Liver (tissue), 9 donors: ENCODE data around the gene INPP5A. TPM values are rescaled to one million over a fixed set of nuclear protein-coding genes. Genes with fewer than 3 reads are reported as not detected.

Experiments
- DNase-seq: peaks from one replicate; pipeline ENCODE4 v3.0.0-alpha.2; 2017; ENCODE audit warnings: low spot score
- H3K27ac ChIP-seq, 2 donors: one replicate each; pipeline ENCODE4 v1.7.0; 2013; ENCODE audit warnings: inconsistent platforms in 2 of 2, low read length in 2 of 2, control low read depth in 1 of 2, low read depth in 1 of 2, mild to moderate bottlenecking in 1 of 2
- H3K27me3 ChIP-seq, 4 donors: one replicate each; pipeline versions ENCODE4 v1.6.1 to v1.7.0; 2013; ENCODE audit warnings: low read length in 3 of 4, inconsistent platforms in 1 of 4, mild to moderate bottlenecking in 1 of 4, moderate library complexity in 1 of 4; ENCODE audit not compliant: control insufficient read depth in 4 of 4, insufficient read depth in 4 of 4
- H3K36me3 ChIP-seq, 4 donors: one replicate each; pipeline versions ENCODE4 v1.6.1 to v1.7.0; 2013; ENCODE audit warnings: low read length in 3 of 4, mild to moderate bottlenecking in 3 of 4, low read depth in 1 of 4, moderate library complexity in 1 of 4; ENCODE audit not compliant: control insufficient read depth in 4 of 4, insufficient read depth in 3 of 4
- H3K4me1 ChIP-seq, 4 donors: one replicate each; pipeline versions ENCODE4 v1.6.1 to v1.7.0; 2013; ENCODE audit warnings: low read length in 3 of 4, mild to moderate bottlenecking in 3 of 4, moderate library complexity in 1 of 4; ENCODE audit not compliant: control insufficient read depth in 4 of 4, insufficient read depth in 4 of 4
- H3K4me3 ChIP-seq, 3 donors: one replicate each; pipeline versions ENCODE4 v1.6.1 to v1.7.0; 2013; ENCODE audit warnings: low read length in 3 of 3, control low read depth in 1 of 3, low read depth in 1 of 3, mild to moderate bottlenecking in 1 of 3
- H3K9ac ChIP-seq, 2 donors: one replicate each; pipeline ENCODE4 v1.7.0; 2013; ENCODE audit warnings: low read length in 2 of 2, mild to moderate bottlenecking in 2 of 2, moderate library complexity in 2 of 2, control low read depth in 1 of 2, low read depth in 1 of 2
- H3K9me3 ChIP-seq, 4 donors: one replicate each; pipeline versions ENCODE4 v1.6.1 to v1.7.0; 2013; ENCODE audit warnings: low read length in 3 of 4; ENCODE audit not compliant: control insufficient read depth in 4 of 4
- EGR1 ChIP-seq, 2 donors: IDR thresholded peaks; 2 replicates each; pipeline ENCODE4 v1.6.1; 2016 to 2018; ENCODE audit warnings: antibody characterized with exemption in 2 of 2, low read depth in 2 of 2
- FOXA1 ChIP-seq: IDR thresholded peaks from 2 replicates; pipeline ENCODE4 v1.6.1; 2016; ENCODE audit warnings: antibody characterized with exemption
- FOXA2 ChIP-seq: IDR thresholded peaks from 2 replicates; pipeline ENCODE4 v1.6.1; 2016; ENCODE audit warnings: antibody characterized with exemption
- GABPA ChIP-seq, 2 donors: IDR thresholded peaks in 1 of 2; conservative IDR thresholded peaks in 1 of 2; 2 replicates each; pipeline ENCODE4 v1.6.1; 2016; ENCODE audit warnings: antibody characterized with exemption in 2 of 2, mild to moderate bottlenecking in 1 of 2, moderate library complexity in 1 of 2
- HNF4A ChIP-seq, 2 donors: conservative IDR thresholded peaks; 2 replicates each; pipeline ENCODE4 v1.6.1; 2016; ENCODE audit warnings: antibody characterized with exemption in 2 of 2, mild to moderate bottlenecking in 2 of 2
- HNF4G ChIP-seq: IDR thresholded peaks from 2 replicates; pipeline ENCODE4 v1.6.1; 2016; ENCODE audit warnings: antibody characterized with exemption
- JUND ChIP-seq, 2 donors: IDR thresholded peaks; 2 replicates each; pipeline ENCODE4 v1.6.1; 2016; ENCODE audit warnings: antibody characterized with exemption in 2 of 2
- NR2F2 ChIP-seq: IDR thresholded peaks from 2 replicates; pipeline ENCODE4 v1.6.1; 2016; ENCODE audit warnings: antibody characterized with exemption
- RAD21 ChIP-seq, 2 donors: IDR thresholded peaks; 2 replicates each; pipeline ENCODE4 v1.6.1; 2016; ENCODE audit warnings: antibody characterized with exemption in 2 of 2, mild to moderate bottlenecking in 2 of 2
- RXRA ChIP-seq, 2 donors: IDR thresholded peaks; 2 replicates each; pipeline ENCODE4 v1.6.1; 2017 to 2018; ENCODE audit warnings: antibody characterized with exemption in 2 of 2, mild to moderate bottlenecking in 1 of 2
- SP1 ChIP-seq: IDR thresholded peaks from 2 replicates; pipeline ENCODE4 v1.6.1; 2018; ENCODE audit warnings: antibody characterized with exemption, mild to moderate bottlenecking
- YY1 ChIP-seq: IDR thresholded peaks from 2 replicates; pipeline ENCODE4 v1.6.1; 2016; ENCODE audit warnings: antibody characterized with exemption, mild to moderate bottlenecking
- WGBS: extraction: QIAGEN DNeasy Blood & Tissue Kit; methylation state at CpG from one replicate; pipeline ENCODE4 v1.1.7; 2013; 5-methylcytosine and 5-hydroxymethylcytosine counted together
- polyA plus RNA-seq, 2 donors: library from polyadenylated mRNA; stranded (reverse) in 1 of 2; unstranded in 1 of 2; fragments of 200-250 nt in 1 of 2; fragments of >200 nt in 1 of 2; fragmentation: Nextera tagmentation in 1 of 2; extraction: Ambion mirVana in 1 of 2; gene quantifications; one replicate each; pipeline versions ENCODE4 v1.2.1 to v1.2.3, GENCODE V29; 2013 to 2015
- total RNA-seq, 2 donors: library from RNA; depleted of rRNA; stranded (reverse); fragments of >200 nt; gene quantifications; one replicate each; pipeline ENCODE4 v1.2.3, GENCODE V29; 2014
- donor health status: healthy.
- donor health status: healthy.
- donor health status: healthy.
- donor health status: healthy.
- donor health status: healthy.

The INPP5A gene
- total and polyA plus RNA-seq, 4 donors, result 4.3 to 26.5 (median 10.9) TPM

DNA sequence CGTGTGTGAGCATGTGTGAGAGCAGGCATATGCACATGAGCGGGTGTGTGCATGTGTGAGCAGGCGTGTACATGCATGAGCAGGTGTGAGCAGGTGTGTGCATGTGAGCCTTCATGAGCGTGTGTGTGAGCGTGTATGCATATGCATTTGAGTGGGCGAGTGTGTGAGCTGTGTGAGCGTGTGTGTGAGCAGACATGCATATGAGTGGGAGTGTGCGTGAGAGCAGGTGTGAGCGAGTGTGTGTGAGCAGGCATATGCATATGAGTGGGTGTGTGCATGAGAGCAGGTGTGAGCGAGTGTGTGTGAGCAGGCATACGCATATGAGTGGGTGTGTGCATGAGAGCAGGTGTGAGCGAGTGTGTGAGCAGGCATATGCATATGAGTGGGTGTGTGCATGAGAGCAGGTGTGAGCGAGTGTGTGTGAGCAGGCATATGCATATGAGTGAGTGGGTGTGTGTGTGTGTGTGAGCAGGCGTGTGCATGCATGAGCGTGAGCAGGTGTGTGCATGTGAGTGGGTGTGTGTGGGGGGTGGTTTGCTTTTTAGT is 217.7 kb downstream of the INPP5A start:
- no peak overlapping the region for H3K4me3 ChIP-seq
- H3K27me3 ChIP-seq, result no peaks in the 10 kb centered on the region
- no peak overlapping the region for H3K9ac ChIP-seq
- 97% methylated on average over 15 of the region's 15 CpGs for WGBS
- no peak overlapping the region for H3K27ac ChIP-seq
- peaks cover 2 to 44% (median 7%) of the 10 kb centered on the region in 4 donors for H3K36me3 ChIP-seq
- DNase-seq, result no peak
- H3K4me1 ChIP-seq, result no peaks in the 10 kb centered on the region
- TF ChIP-seq FOXA1 (no peak), RXRA (IDR thresholded peaks at IDR 0.05) (no peak), HNF4G (no peak), EGR1 (IDR thresholded peaks at IDR 0.05; ENCODE audit: low read depth in 2 of 2) (no peak), GABPA (IDR thresholded peaks at IDR 0.05 in 1 of 2, conservative IDR thresholded peaks at IDR 0.05 in 1 of 2) (no peak), FOXA2 (no peak), HNF4A (conservative IDR thresholded peaks at IDR 0.05) (no peak), YY1 (no peak)
- H3K9me3 ChIP-seq, result no peaks in the 10 kb centered on the region

GRCh38 chr10:132756591-132756990 is 219.0 kb downstream of the INPP5A start:
- no peak for DNase-seq
- TF ChIP-seq NR2F2 (no peak), FOXA2 (no peak), FOXA1 (no peak), RXRA (IDR thresholded peaks at IDR 0.05) (no peak), SP1 (no peak), JUND (IDR thresholded peaks at IDR 0.05) (no peak)
- H3K27me3 ChIP-seq, result no peaks in the 10 kb centered on the region
- H3K27ac ChIP-seq, result no peak overlapping the region
- no peak overlapping the region for H3K9ac ChIP-seq
- peaks cover 0 to 38% (median 7%) of the 10 kb centered on the region in 4 donors for H3K36me3 ChIP-seq
- WGBS, result 97% methylated on average over 14 of the region's 14 CpGs
- H3K4me1 ChIP-seq, result no peaks in the 10 kb centered on the region
- H3K4me3 ChIP-seq, result no peak overlapping the region
- H3K9me3 ChIP-seq, result no peaks in the 10 kb centered on the region

GRCh38 chr10:132757171-132757570 is 219.6 kb downstream of the INPP5A start:
- H3K36me3 ChIP-seq, result peaks cover 0 to 38% (median 7%) of the 10 kb centered on the region in 4 donors
- 98% methylated on average over 27 of the region's 27 CpGs for WGBS

DNA sequence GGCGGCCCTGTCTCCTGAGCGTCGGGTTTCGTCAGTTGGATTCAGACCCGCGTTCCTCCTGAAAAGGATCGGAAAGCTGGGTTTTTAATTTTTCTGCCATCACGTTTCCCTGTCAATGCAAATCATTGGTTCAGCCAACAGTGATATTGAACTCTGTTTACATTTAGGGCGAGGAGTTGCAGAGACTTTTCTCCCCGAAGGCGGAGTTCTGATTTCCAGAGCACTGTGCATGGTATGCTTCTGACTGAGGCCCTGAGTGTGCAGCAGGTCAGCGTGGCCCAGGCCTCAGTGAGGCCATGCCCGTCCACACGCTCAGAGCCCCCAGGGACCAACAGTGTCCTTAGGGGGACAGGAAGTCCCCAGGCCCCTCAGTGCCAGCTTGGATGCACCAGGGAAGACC is 221.3 kb downstream of the INPP5A start:
- Histone ChIP-seq H3K9me3 (no peaks in the 10 kb centered on the region), H3K27me3 (no peaks in the 10 kb centered on the region), H3K9ac (no peak overlapping the region), H3K27ac (no peak overlapping the region), H3K36me3 (peaks cover 0 to 29% (median 5%) of the 10 kb centered on the region in 4 donors), H3K4me3 (no peak overlapping the region), H3K4me1 (no peaks in the 10 kb centered on the region)
- no peak for DNase-seq
- TF ChIP-seq FOXA1, result no peak
- TF ChIP-seq HNF4G, result no peak
- TF ChIP-seq RAD21 (IDR thresholded peaks at IDR 0.05), result no peak
- 94% methylated on average over 14 of the region's 14 CpGs for WGBS

More at GRCh38 chr10:132757171-132757570, 219.6 kb downstream of the INPP5A start:
- TF ChIP-seq JUND (IDR thresholded peaks at IDR 0.05) (no peak), RXRA (IDR thresholded peaks at IDR 0.05) (no peak)
- no peak for DNase-seq
- no peak overlapping the region for H3K9ac ChIP-seq
- no peak overlapping the region for H3K27ac ChIP-seq
- no peaks in the 10 kb centered on the region for H3K9me3 ChIP-seq
- no peaks in the 10 kb centered on the region for H3K4me1 ChIP-seq
- no peaks in the 10 kb centered on the region for H3K27me3 ChIP-seq
- no peak overlapping the region for H3K4me3 ChIP-seq
